MCF 10A (cell line): ENCODE data around the gene CTNNA2. TPM values are rescaled to one million over a fixed set of nuclear protein-coding genes. Genes with fewer than 3 reads are reported as not detected.

Experiments
- BruUV-seq: library from RNA; stranded (reverse); fragments of 400-500 nt; replicated peaks from 2 replicates; lab custom pipeline; 2021; lab: Mats Ljungman, UMichigan
- CTCF ChIA-PET: fragments of 300-600 bp; sonication (Branson Sonifier 250); formaldehyde crosslinking; extraction: SDS; loops from one replicate; lab custom pipeline; 2021; ENCODE audit warnings: antibody characterized with exemption, inconsistent platforms; lab: Yijun Ruan, JAX
- POLR2A ChIA-PET: fragments of 300-600, 350-650 bp; sonication (Branson Sonifier 250); formaldehyde crosslinking; extraction: SDS; loops from one replicate; lab custom pipeline; 2020; ENCODE audit warnings: antibody characterized with exemption, inconsistent platforms; lab: Yijun Ruan, JAX
- DNase-seq: peaks from one replicate; pipeline ENCODE4 v3.0.0-alpha.2; 2018; ENCODE audit not compliant: unreplicated experiment
- H3K27ac Mint-ChIP-seq: one replicate; pipeline ENCODE4 v1.8.0; 2022; ENCODE audit warnings: mild to moderate bottlenecking, low read depth, mixed read lengths; ENCODE audit not compliant: unreplicated experiment
- H3K27me3 Mint-ChIP-seq: one replicate; pipeline ENCODE4 v1.8.0; 2022; ENCODE audit warnings: mixed read lengths; ENCODE audit not compliant: insufficient read depth, unreplicated experiment
- H3K36me3 Mint-ChIP-seq: one replicate; pipeline ENCODE4 v1.8.0; 2022; ENCODE audit warnings: mild to moderate bottlenecking, moderate library complexity, mixed read lengths; ENCODE audit not compliant: insufficient read depth, unreplicated experiment
- H3K4me1 Mint-ChIP-seq: one replicate; pipeline ENCODE4 v1.8.0; 2022; ENCODE audit warnings: mixed read lengths; ENCODE audit not compliant: insufficient read depth, unreplicated experiment
- H3K4me3 Mint-ChIP-seq: one replicate; pipeline ENCODE4 v1.8.0; 2022; ENCODE audit warnings: mild to moderate bottlenecking, moderate library complexity, mixed read lengths; ENCODE audit not compliant: unreplicated experiment
- H3K9me3 Mint-ChIP-seq: one replicate; pipeline ENCODE4 v1.8.0; 2022; ENCODE audit warnings: mixed read lengths; ENCODE audit not compliant: unreplicated experiment
- intact Hi-C: fragments of 100-400 bp; cut with micrococcal nuclease; formaldehyde crosslinking; loops from 2 replicates; pipeline ENCODE4 v1.14.1; 2022
- total RNA-seq: library from RNA; stranded (reverse); gene quantifications from 2 replicates; pipeline ENCODE4 v1.2.3, GENCODE V29; 2022
- TF ChIP-seq, protein P1 (sequence below): fragments of 200-600 bp; IDR thresholded peaks from one replicate; pipeline ENCODE4 v1.8.0; 2022; ENCODE audit warnings: antibody characterized with exemption, mild to moderate bottlenecking; ENCODE audit not compliant: unreplicated experiment

The CTNNA2 gene
- total RNA-seq, 1 experiment from 2014 or later = not detected

DNA sequence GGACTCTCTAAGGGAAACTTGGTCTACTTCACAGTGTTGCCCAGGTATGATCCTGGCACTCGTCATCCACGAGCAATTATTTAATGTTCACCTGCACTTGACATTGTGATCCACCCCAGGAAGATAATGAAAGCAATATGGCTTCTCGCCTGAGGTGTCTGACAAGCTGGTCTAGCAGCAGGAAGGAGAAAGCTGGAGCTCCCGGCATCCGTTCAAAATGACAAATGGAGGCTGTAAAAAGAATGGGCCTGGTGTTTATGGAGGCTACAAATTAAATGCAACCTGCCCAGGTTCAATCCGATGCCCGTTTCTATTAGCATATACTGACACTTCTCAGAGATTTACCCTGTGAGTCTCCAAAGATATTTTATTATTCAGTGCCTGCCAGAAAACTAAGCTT is 317.6 kb downstream of the CTNNA2 start:
- no peaks in the 10 kb centered on the region for H3K27me3 Mint-ChIP-seq
- TF ChIP-seq, protein P1, sequence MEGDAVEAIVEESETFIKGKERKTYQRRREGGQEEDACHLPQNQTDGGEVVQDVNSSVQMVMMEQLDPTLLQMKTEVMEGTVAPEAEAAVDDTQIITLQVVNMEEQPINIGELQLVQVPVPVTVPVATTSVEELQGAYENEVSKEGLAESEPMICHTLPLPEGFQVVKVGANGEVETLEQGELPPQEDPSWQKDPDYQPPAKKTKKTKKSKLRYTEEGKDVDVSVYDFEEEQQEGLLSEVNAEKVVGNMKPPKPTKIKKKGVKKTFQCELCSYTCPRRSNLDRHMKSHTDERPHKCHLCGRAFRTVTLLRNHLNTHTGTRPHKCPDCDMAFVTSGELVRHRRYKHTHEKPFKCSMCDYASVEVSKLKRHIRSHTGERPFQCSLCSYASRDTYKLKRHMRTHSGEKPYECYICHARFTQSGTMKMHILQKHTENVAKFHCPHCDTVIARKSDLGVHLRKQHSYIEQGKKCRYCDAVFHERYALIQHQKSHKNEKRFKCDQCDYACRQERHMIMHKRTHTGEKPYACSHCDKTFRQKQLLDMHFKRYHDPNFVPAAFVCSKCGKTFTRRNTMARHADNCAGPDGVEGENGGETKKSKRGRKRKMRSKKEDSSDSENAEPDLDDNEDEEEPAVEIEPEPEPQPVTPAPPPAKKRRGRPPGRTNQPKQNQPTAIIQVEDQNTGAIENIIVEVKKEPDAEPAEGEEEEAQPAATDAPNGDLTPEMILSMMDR = no peak
- intact Hi-C loops = no loop called here
- no TSS peak for BruUV-seq
- H3K4me1 Mint-ChIP-seq = no peaks in the 10 kb centered on the region
- CTCF ChIA-PET = no interaction called here
- DNase-seq = no peak
- no peaks in the 10 kb centered on the region for H3K9me3 Mint-ChIP-seq
- H3K27ac Mint-ChIP-seq = no peak overlapping the region
- POLR2A ChIA-PET = no interaction called here
- no peaks in the 10 kb centered on the region for H3K36me3 Mint-ChIP-seq
- H3K4me3 Mint-ChIP-seq = no peak overlapping the region

DNA sequence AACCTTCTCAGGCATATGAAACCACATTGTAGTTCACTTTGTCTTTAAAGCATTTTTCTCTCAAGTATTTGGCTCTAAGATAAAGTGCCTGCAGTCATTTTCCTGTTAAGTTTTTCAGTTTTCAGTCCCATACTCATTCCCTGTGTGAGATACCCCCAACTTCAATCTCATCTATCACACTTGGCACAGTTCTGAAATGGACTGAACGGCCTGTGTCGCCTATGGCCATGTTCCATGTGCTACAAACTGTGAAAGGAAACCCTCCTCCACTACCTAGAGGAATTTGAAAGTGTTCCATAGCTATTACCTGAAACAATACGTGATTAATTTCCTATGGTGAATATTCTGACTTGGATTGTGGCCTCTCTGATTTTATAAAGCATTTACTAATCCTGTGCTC is 319.1 kb downstream of the CTNNA2 start:
- CTCF ChIA-PET = interaction anchor here (1.1 kb wide), 1 partner anchor 24 kb away, joined by 3 read pairs; no protein-coding TSS in a partner anchor
- POLR2A ChIA-PET = no interaction called here
- TF ChIP-seq, protein P1 = no peak
- Mint-ChIP-seq H3K4me3 (no peak overlapping the region), H3K27me3 (no peaks in the 10 kb centered on the region), H3K36me3 (no peaks in the 10 kb centered on the region), H3K4me1 (no peaks in the 10 kb centered on the region), H3K27ac (no peak overlapping the region), H3K9me3 (no peaks in the 10 kb centered on the region)
- no TSS peak for BruUV-seq
- DNase-seq = no peak
- intact Hi-C loops = no loop called here

DNA sequence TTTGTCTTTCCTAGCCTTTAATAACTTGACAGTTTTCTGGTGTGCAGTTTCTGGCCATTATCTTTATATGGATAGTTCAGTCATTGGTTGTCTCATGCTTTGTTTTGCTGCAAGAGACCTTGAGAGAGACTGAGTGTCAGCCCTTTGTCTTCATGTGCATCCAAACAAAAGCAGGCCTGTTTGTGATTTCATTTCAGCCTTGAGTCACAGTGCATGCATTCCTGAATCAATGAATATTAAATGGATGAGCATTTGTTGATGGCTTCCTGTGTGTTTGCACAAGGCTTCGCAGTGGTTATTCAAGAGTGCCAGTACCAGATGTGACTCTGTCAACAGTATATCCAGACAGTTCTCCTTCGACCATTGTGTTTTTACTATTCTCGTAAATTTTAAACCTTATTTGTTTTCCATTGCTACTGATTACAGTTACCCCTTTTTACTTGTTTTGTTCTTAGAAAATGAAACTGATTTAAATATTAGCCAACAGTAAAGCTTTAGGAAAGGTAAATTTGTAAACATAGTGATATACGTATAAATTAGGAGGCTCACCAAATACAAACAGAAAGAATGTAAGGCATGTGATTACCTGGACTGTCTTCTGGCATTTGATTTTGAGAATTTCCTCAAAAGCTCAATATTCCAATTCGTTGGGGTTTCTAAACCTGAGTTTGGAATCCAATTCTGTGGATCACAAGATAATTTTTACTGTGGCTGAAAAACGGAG is 319.8 kb downstream of the CTNNA2 start:
- Mint-ChIP-seq H3K9me3 (no peaks in the 10 kb centered on the region), H3K4me1 (no peaks in the 10 kb centered on the region), H3K27ac (no peak overlapping the region), H3K4me3 (no peak overlapping the region), H3K36me3 (no peaks in the 10 kb centered on the region), H3K27me3 (no peaks in the 10 kb centered on the region)
- POLR2A ChIA-PET = interaction anchor here (0.6 kb wide), 1 partner anchor 36 kb away, joined by 3 read pairs; no protein-coding TSS in a partner anchor
- DNase-seq = no peak
- TF ChIP-seq, protein P1 = no peak
- no TSS peak for BruUV-seq
- CTCF ChIA-PET = interaction anchor here (1.1 kb wide), 1 partner anchor 24 kb away, joined by 3 read pairs; no protein-coding TSS in a partner anchor
- intact Hi-C loops = no loop called here

DNA sequence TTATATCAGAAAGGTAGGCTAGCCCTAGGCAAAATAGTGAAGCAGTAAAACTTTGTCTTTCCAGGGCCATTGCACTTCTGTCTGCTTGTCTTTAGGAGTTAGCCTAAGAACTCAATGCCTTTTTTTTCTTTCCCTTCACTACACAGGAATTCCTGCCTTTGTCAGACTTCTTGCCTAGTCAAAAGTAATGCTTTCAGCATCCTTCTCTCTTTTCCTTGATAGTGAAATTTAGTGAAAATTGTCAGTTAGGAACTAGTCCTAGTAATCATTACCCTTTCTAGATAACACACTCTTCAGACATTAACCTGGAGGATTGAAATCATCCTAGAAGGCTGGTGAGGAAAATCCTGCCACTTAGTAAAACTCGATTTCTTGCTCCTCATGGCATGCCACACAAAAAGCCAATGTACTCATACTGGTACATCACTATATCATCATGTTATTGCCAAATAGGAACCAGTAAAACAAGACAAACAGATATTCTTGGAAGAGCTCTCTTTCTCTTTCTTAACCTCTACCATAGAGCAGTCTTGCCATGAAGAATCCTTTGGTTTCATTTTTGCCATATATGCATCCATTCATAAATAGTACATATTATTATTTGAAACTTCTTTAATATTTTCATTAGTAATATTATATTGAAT is 320.5 kb downstream of the CTNNA2 start:
- Mint-ChIP-seq H3K27ac (no peak overlapping the region), H3K36me3 (no peaks in the 10 kb centered on the region), H3K4me3 (no peak overlapping the region), H3K9me3 (no peaks in the 10 kb centered on the region), H3K27me3 (no peaks in the 10 kb centered on the region), H3K4me1 (no peaks in the 10 kb centered on the region)
- TF ChIP-seq, protein P1 = no peak
- intact Hi-C loops = no loop called here
- ChIA-PET CTCF (interaction anchor here (1.1 kb wide), 1 partner anchor 23 kb away, joined by 3 read pairs; no protein-coding TSS in a partner anchor), POLR2A (interaction anchor here (0.6 kb wide), 1 partner anchor 36 kb away, joined by 3 read pairs; no protein-coding TSS in a partner anchor)
- DNase-seq = no peak
- BruUV-seq = no TSS peak
